ENCODE data around the gene ZNF736. TPM values are rescaled to one million over a fixed set of nuclear protein-coding genes. Genes with fewer than 3 reads are reported as not detected.

ZNF736 gene
- total RNA-seq, 1 experiment from 2014 or later, result 0.15 TPM

GRCh38 chr7:64300641-64301405 is 12.9 kb upstream of the ZNF736 start:
- DNase-seq (ENCODE audit: low read depth, low spot score), result no peak

GRCh38 chr7:64307254-64308015 is 6.3 kb upstream of the ZNF736 start:
- Histone ChIP-seq H3K27me3 (ENCODE audit: insufficient read depth, low read length) (no peaks in the 10 kb centered on the region), H3K9me2 (ENCODE audit: insufficient read depth) (no peaks in the 10 kb centered on the region), H3K9ac (ENCODE audit: low read length) (no peak overlapping the region), H3K4me2 (ENCODE audit: low read length) (no peak overlapping the region), H3K27ac (ENCODE audit: low read depth, low read length) (no peak overlapping the region), H3K36me3 (ENCODE audit: control insufficient read depth in 1 of 2, insufficient read depth in 2 of 2, low read length in 2 of 2) (no peaks in the 10 kb centered on the region), H2AFZ (ENCODE audit: low read depth, low read length, poor library complexity, severe bottlenecking) (no peak overlapping the region), H4K20me1 (ENCODE audit: insufficient read depth) (no peaks in the 10 kb centered on the region), H3K79me2 (ENCODE audit: insufficient read depth, low read length) (no peaks in the 10 kb centered on the region), H3K4me3 (replicated peaks in 1 of 2; ENCODE audit: low read depth in 1 of 2, low read length in 2 of 2) (no peak overlapping the region), H3K9me3 (ENCODE audit: control insufficient read depth in 1 of 2, insufficient read depth in 1 of 2, low read depth in 1 of 2, low read length in 2 of 2) (peaks cover 5 to 6% of the 10 kb centered on the region in 2 experiments; a peak in 2 of 4 replicates), H3K4me1 (ENCODE audit: control insufficient read depth in 1 of 2, insufficient read depth in 2 of 2, low read length in 2 of 2) (no peaks in the 10 kb centered on the region)
- CTCF ChIA-PET, result no interaction called here
- intact Hi-C loops (cut with micrococcal nuclease), result no loop called here
- no peak for ATAC-seq
- RAD21 ChIA-PET (ENCODE audit: low non-redundant PET in 1 of 2, low total read pairs in 2 of 2, uncharacterized antibody in 2 of 2, unreplicated experiment in 2 of 2), result no interaction called here
- no TSS peak for BruUV-seq (replicated peaks)
- POLR2A ChIA-PET, result no interaction called here
- no peak for DNase-seq (ENCODE audit: low read depth, low spot score)
- TF ChIP-seq SP1 (IDR thresholded peaks at IDR 0.05; ENCODE audit: low read depth) (no peak), CBX3 (IDR thresholded peaks at IDR 0.05; ENCODE audit: low read depth) (no peak), POLR2AphosphoS5 (IDR thresholded peaks at IDR 0.05; ENCODE audit: low read depth, low read length) (no peak), MAX (IDR thresholded peaks at IDR 0.05) (no peak), JUND (IDR thresholded peaks at IDR 0.05) (no peak), EZH2phosphoT487 (IDR thresholded peaks at IDR 0.05; ENCODE audit: borderline replicate concordance) (no peak), ZNF274 (IDR thresholded peaks at IDR 0.05; ENCODE audit: low read depth, low read length) (no peak), SIN3A (IDR thresholded peaks at IDR 0.05; ENCODE audit: low read depth) (no peak), CTCF (IDR thresholded peaks at IDR 0.05 in 2 of 3, conservative IDR thresholded peaks at IDR 0.05 in 1 of 3; ENCODE audit: borderline replicate concordance in 1 of 3, insufficient read depth in 1 of 3, low read depth in 2 of 3, low read length in 2 of 3) (no peak), TCF7L2 (IDR thresholded peaks at IDR 0.05; ENCODE audit: borderline replicate concordance, extremely low read depth, insufficient read depth, insufficient read length) (no peak), POLR2A (IDR thresholded peaks at IDR 0.05; ENCODE audit: borderline replicate concordance, extremely low read depth, insufficient read depth, insufficient read length) (no peak), ELF1 (IDR thresholded peaks at IDR 0.05; ENCODE audit: borderline replicate concordance, low read depth) (no peak), ZFX (IDR thresholded peaks at IDR 0.05) (no peak)

More at GRCh38 chr7:64300641-64301405, 12.9 kb upstream of the ZNF736 start:
- no peaks in the 10 kb centered on the region for H3K36me3 ChIP-seq (ENCODE audit: control insufficient read depth in 1 of 2, insufficient read depth in 2 of 2, low read length in 2 of 2)
- intact Hi-C loops (cut with micrococcal nuclease), result no loop called here
- ChIA-PET CTCF (no interaction called here), RAD21 (ENCODE audit: low non-redundant PET in 1 of 2, low total read pairs in 2 of 2, uncharacterized antibody in 2 of 2, unreplicated experiment in 2 of 2) (no interaction called here), POLR2A (no interaction called here)
- H3K9me2 ChIP-seq (ENCODE audit: insufficient read depth), result no peaks in the 10 kb centered on the region
- no peaks in the 10 kb centered on the region for H3K27me3 ChIP-seq (ENCODE audit: insufficient read depth, low read length)
- no peak for TF ChIP-seq ZNF274 (IDR thresholded peaks at IDR 0.05; ENCODE audit: low read depth, low read length)
- TF ChIP-seq CBX3 (IDR thresholded peaks at IDR 0.05; ENCODE audit: low read depth), result no peak
- no peak for TF ChIP-seq SP1 (IDR thresholded peaks at IDR 0.05; ENCODE audit: low read depth)
- TF ChIP-seq ATF3 (IDR thresholded peaks at IDR 0.05), result no peak
- TF ChIP-seq SIN3A (IDR thresholded peaks at IDR 0.05; ENCODE audit: low read depth), result no peak
- no peak for TF ChIP-seq ELF1 (IDR thresholded peaks at IDR 0.05; ENCODE audit: borderline replicate concordance, low read depth)
- TF ChIP-seq ZFX (IDR thresholded peaks at IDR 0.05), result no peak
- TF ChIP-seq EZH2phosphoT487 (IDR thresholded peaks at IDR 0.05; ENCODE audit: borderline replicate concordance), result no peak
- peaks cover 9 to 26% of the 10 kb centered on the region in 2 experiments; a peak in 2 of 4 replicates for H3K9me3 ChIP-seq (ENCODE audit: control insufficient read depth in 1 of 2, insufficient read depth in 1 of 2, low read depth in 1 of 2, low read length in 2 of 2)
- no peaks in the 10 kb centered on the region for H3K4me1 ChIP-seq (ENCODE audit: control insufficient read depth in 1 of 2, insufficient read depth in 2 of 2, low read length in 2 of 2)
- H2AFZ ChIP-seq (ENCODE audit: low read depth, low read length, poor library complexity, severe bottlenecking), result no peak overlapping the region
- H4K20me1 ChIP-seq (ENCODE audit: insufficient read depth), result no peaks in the 10 kb centered on the region
- H3K4me3 ChIP-seq (replicated peaks in 1 of 2; ENCODE audit: low read depth in 1 of 2, low read length in 2 of 2), result no peak overlapping the region
- no peak overlapping the region for H3K9ac ChIP-seq (ENCODE audit: low read length)
- ATAC-seq, result no peak
- H3K79me2 ChIP-seq (ENCODE audit: insufficient read depth, low read length), result no peaks in the 10 kb centered on the region
- BruUV-seq (replicated peaks), result no TSS peak
- H3K27ac ChIP-seq (ENCODE audit: low read depth, low read length), result no peak overlapping the region
- H3K4me2 ChIP-seq (ENCODE audit: low read length), result no peak overlapping the region
